Left renal pelvis (tissue), 4 donors: ENCODE data around the gene EML1. TPM values are rescaled to one million over a fixed set of nuclear protein-coding genes. Genes with fewer than 3 reads are reported as not detected.
"Not testable (repeated sequence)": the region's sequence is repeated elsewhere in the genome, so short reads cannot be mapped to it uniquely, and the experiment has no call there.

Source experiments
- DNase-seq, 4 donors: peaks; one replicate each; pipeline ENCODE4 v3.0.0-alpha.2; 2013; ENCODE audit warnings: low read depth in 4 of 4, low spot score in 3 of 4
- polyA plus RNA-seq, 4 donors: library from polyadenylated mRNA; unstranded; fragments of 120-200 nt; gene quantifications; one replicate each; pipeline ENCODE4 v1.2.1, GENCODE V29; 2013; ENCODE audit not compliant: insufficient read length in 4 of 4

The EML1 gene
- polyA plus RNA-seq, 4 donors, result 30.3 to 47.0 (median 39.7) TPM

- DNase-seq, result no peak
Measured at GRCh38 chr14:99929601-99930000, 136.4 kb downstream of the EML1 start.

- DNase-seq, result no peak
Measured at GRCh38 chr14:99930420-99931274, 137.4 kb downstream of the EML1 start.

DNA sequence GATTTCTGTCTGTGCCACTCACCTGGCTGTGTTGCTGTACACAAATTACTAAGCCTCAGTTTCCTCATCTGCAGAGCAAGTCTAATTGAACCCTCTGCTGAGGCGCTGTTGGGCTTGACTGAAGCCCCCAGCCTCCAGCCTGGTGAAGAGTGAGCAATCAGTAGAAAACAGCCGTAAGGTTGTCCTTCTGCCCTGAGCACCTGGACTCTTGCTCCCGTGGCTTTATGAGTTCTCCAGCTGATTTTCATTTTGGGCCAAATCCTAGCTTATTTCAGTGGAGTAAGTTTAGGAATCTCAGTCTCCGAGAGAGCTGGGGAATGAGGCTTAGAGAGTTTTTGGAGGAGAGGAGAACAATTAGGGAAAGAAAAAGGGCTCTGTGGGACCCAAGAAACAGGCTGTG is 138.1 kb downstream of the EML1 start:
- DNase-seq, result no peak

GRCh38 chr14:99936056-99936455 is 142.8 kb downstream of the EML1 start:
- DNase-seq, result no peak

- no peak for DNase-seq
Measured at GRCh38 chr14:99936738-99937474, 143.7 kb downstream of the EML1 start.

GRCh38 chr14:99937475-99938244 is 144.4 kb downstream of the EML1 start:
- no peak for DNase-seq

DNA sequence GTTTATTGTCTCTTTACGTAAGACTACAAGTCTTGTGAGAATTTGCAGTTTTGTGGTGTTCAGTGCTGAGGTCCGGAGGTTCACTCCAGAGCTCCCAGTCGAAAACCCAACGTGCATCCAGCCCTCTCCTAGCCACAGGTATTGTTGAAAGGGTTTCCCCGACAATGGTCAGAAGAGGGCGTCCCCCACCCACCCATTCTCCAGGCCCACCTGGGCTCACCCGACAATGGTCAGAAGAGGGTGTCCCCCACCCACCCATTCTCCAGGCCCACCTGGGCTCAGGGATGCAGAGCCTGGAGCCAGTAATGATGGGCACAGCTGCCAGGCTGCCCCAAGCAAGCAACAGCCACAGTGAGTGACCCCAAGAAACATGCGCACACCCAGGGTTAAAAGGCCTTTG is 145.2 kb downstream of the EML1 start:
- no peak for DNase-seq

DNA sequence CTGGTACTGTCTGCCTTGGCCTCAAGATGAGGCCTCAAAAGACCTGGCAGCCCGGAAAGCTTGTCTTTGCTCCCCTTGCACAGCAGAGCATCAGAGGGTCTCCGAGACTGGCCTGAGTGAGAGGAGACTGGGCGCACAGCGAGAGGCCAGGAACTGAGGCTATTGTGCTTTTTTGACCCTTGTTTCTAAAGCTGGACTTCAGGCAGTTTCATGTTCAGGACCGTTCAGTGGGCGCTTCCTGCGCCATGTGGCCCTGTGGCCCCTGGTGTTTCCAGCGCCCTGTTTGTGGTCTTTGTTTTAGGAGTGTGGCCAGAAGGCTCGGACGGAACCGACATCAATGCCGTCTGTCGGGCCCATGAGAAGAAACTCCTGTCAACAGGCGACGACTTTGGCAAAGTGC is 145.7 kb downstream of the EML1 start:
- DNase-seq, result no peak

GRCh38 chr14:99939421-99939820 is 146.2 kb downstream of the EML1 start:
- DNase-seq, result no peak

DNA sequence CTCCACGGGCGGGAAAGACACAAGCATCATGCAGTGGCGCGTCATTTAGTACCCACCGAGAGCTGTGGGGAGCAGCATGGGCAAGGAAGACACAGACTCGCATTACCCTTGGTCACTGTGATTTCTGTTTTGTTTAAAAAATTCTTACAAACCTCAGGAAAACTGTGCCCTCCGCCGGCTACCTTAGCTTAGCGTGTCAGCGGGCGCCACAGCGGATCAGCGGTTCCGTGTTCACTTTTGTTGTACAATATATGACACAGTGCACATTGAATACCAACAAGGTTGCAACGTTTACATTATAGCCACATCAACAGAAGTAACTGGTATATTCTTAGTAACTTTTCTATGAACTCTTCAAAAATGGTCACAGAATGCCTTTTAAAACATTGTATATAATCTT is 146.9 kb downstream of the EML1 start:
- no peak for DNase-seq

DNA sequence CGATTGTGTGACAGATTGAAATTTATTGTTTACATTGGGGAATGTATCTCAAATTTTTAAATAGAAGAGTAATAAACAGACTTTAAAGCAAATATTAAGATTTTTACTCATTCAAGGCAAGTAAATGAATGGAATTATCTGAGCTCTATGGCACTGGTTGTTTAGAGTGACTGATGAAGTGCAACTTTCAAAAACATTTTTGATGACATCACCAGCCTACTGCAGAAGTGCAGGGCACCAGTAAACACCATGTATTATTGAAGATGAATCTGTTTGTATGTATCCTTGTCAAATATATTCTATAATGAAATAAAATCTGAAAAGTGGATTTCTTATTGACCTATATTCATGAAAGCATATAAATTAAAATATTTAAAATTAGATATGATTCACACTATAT is 148.0 kb downstream of the EML1 start:
- DNase-seq, result no peak

- DNase-seq, result no peak
Measured at GRCh38 chr14:99943620-99944019, 150.4 kb downstream of the EML1 start.

DNA sequence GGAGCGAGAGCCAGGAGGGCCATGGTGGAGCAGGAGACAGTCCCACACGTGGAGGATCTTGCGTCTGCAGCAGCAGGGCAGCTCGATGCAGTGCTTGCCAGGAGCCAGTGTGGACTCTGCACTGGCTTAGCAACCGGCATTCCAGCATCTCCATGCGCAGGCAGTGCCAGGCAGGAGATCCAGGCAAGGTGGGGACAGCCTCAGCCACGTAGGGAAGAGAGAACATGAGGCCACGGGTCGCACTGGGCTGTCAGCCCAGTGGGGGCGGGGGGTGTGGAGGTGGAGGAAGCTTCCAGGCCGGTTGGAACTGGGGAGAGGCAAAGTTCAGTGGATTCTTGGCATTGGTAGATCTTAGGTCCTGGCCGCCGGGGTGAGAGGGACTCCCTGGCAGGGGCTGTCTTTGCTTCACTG is 151.0 kb downstream of the EML1 start:
- no peak for DNase-seq

DNA sequence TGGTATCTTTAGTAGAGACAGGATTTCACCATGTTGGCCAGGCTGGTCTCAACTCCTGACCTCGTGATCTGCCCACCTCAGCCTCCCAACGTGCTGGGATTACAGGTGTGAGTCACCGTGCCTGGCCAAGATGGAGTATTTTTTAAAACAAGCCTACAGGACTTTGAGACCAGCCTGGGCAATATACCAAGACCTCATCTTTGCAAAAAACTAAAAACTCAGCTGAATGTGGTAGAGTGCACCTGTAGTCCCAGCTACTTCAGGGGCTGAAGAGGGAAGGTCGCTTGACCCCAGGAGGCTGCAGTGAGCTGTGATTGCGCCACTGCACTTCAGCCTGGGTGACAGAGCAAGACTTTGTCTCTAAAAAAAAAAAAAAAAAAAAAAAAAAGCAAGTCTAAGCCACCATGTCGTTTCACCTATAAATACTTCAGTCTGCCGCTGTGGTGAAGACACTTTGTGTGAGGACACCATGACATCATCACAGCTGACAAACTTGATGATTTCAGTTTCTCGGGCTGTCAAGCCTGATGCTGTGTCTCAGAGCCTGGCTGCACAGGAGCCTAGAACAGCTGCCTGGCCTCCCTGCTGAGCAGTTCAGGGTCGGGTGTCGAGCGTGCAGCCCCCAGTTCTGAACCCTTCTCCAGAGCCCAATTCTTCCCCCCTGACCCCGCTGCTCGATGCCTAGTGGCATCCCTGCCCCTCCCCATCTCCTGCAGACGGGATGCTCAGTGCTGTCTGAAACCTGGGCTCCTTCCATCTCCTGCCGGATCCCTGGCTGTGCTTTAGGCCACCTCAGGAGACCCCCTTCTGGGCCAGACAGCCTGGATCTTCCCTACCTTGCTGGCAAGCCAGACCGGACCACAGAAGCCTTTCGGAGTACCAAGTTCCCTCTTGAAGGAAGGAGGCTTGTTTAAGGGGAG is 152.8 kb downstream of the EML1 start:
- no peak for DNase-seq

- no peak for DNase-seq
Measured at GRCh38 chr14:99946652-99947489, 153.7 kb downstream of the EML1 start.

DNA sequence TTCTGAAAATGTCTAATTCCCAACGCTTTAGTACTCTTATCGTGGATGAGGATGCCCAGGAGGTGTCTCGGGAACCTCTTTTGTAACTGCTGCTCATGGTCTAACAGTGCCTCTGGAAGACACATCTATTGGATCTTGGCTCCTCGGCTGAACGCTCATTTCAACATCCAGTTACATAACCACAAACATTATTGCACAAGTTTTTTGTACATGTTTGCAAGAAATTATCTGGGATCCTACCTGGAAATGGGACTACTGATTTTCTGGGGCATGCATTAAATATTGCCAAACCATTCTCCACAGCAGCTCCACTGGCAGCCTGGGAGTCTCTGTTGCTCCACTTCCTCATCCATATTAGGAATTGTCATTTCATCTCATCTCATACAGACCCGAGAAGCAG is 154.5 kb downstream of the EML1 start:
- no peak for DNase-seq

- not testable (repeated sequence) for DNase-seq
Measured at GRCh38 chr14:99949011-99949732, 156.0 kb downstream of the EML1 start.

DNA sequence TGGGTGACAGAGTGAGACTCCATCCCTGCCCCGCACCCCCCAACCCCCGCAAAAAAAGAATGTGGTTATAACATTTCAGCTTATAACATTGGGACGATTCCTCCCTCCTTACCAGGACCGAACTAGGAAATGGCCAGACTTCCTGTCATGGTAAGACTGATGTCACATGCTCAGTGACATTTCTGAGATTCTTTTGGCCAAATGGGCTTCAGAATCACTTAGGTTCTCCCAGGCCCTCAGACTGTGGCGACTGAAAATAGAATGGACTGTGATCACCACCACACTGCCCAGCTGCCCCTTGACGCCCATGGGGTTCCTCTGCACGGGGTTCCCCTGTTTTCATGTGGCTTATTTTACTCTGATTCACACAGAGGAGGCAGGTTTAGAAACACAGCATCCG is 157.0 kb downstream of the EML1 start:
- DNase-seq, result no peak

- no peak for DNase-seq
Measured at GRCh38 chr14:99951085-99951484, 157.9 kb downstream of the EML1 start.
